Measurements from ENCODE around the gene CHMP2A. TPM values are rescaled to one million over a fixed set of nuclear protein-coding genes. Genes with fewer than 3 reads are reported as not detected.
A peak's percentile ranks its signal among the peaks of the same experiment; 100 is the strongest.

The CHMP2A gene
- total and polyA plus RNA-seq, 2 of the 8 experiments (the other 6 are each of a cell fraction or from before 2014, with no cell fraction given) = 70.0 to 132 TPM

- Histone ChIP-seq H4K91ac (replicated peaks; ENCODE audit: insufficient read length, low read length) (peak overlapping the region; percentile 77), H2AFZ (ENCODE audit: low read length) (no peak overlapping the region), H4K5ac (ENCODE audit: insufficient read length, low read depth, low read length) (no peak overlapping the region), H3K4me2 (ENCODE audit: insufficient read depth in 1 of 2, low read depth in 2 of 2, low read length in 2 of 2) (peak overlapping the region; percentile 69 to 86), H3K27me3 (replicated peaks in 1 of 4; ENCODE audit: control insufficient read depth in 3 of 4, extremely low read depth in 1 of 4, insufficient read depth in 3 of 4, low read length in 3 of 4) (peaks cover 0 to 16% (median 6%) of the 10 kb centered on the region in 4 experiments; a peak in 4 of 7 replicates), H2BK12ac (ENCODE audit: low read depth, low read length) (peak overlapping the region; percentile 75; the same call in 1 of the 2 replicates), H3K79me2 (ENCODE audit: control insufficient read depth in 1 of 2, insufficient read depth in 2 of 2, low read length in 2 of 2) (peaks cover 3 to 7% of the 10 kb centered on the region in 2 experiments), H3K23ac (ENCODE audit: insufficient read length) (no peak overlapping the region), H3K9me3 (ENCODE audit: insufficient read depth in 2 of 2, low read depth in 1 of 2, low read length in 1 of 2) (no peaks in the 10 kb centered on the region), H2BK5ac (ENCODE audit: low read depth, low read length) (peak overlapping the region; percentile 52; the same call in 1 of the 2 replicates), H3K9ac (replicated peaks in 1 of 4; ENCODE audit: extremely low read depth in 1 of 4, low read depth in 3 of 4, low read length in 3 of 4) (peak overlapping the region in 3 of 4 experiments; percentile 42 to 45 (median 42); a peak in 6 of 7 replicates), H3K4ac (replicated peaks; ENCODE audit: insufficient read length, low read depth, low read length) (peak overlapping the region; percentile 94), H2BK15ac (ENCODE audit: low read length) (no peak overlapping the region; the same call in 1 of the 2 replicates), H4K8ac (ENCODE audit: extremely low read depth, insufficient read depth, low read length) (peak overlapping the region; percentile 52; the same call in 1 of the 2 replicates), H3K27ac (ENCODE audit: low read depth, low read length) (no peak overlapping the region), H3K36me3 (ENCODE audit: control insufficient read depth in 2 of 4, insufficient read depth in 4 of 4, low read length in 3 of 4) (peaks cover 0 to 3% (median 1%) of the 10 kb centered on the region in 4 experiments; a peak in 2 of 8 replicates), H3K18ac (ENCODE audit: extremely low read depth, low read length) (peak overlapping the region; percentile 71), H3K56ac (replicated peaks; ENCODE audit: insufficient read length, low read depth, low read length) (no peak overlapping the region), H2BK20ac (ENCODE audit: low read length) (0 out of 2 replicates have a peak overlapping the region, but pooled peaks have one; percentile 61), H3K14ac (ENCODE audit: insufficient read length) (no peak overlapping the region), H3K4me3 (ENCODE audit: extremely low read depth in 1 of 4, insufficient read depth in 2 of 4, low read depth in 3 of 4, low read length in 4 of 4) (peak overlapping the region; percentile 25 to 55 (median 32)), H2BK120ac (replicated peaks; ENCODE audit: low read depth, low read length) (no peak overlapping the region), H4K20me1 (replicated peaks in 1 of 2; ENCODE audit: control insufficient read depth in 1 of 2, insufficient read depth in 2 of 2, low read length in 2 of 2) (peaks cover 0 to 4% of the 10 kb centered on the region in 2 experiments), H3K23me2 (ENCODE audit: low read depth, low read length) (peaks cover 23% of the 10 kb centered on the region), H3K79me1 (ENCODE audit: low read depth, low read length) (no peaks in the 10 kb centered on the region; the same call in 1 of the 2 replicates), H2AK5ac (ENCODE audit: low read depth, low read length) (peak overlapping the region; percentile 84; the same call in 1 of the 2 replicates), H3K4me1 (replicated peaks in 1 of 4; ENCODE audit: control insufficient read depth in 3 of 4, insufficient read depth in 4 of 4, low read length in 3 of 4) (peaks cover 0 to 29% (median 12%) of the 10 kb centered on the region in 4 experiments; a peak in 6 of 7 replicates)
- POLR2A ChIA-PET (ENCODE audit: partially characterized antibody) = interaction anchor here (0.5 to 17.2 kb wide), 9 partner anchors 8 to 57 kb away, joined by 3 to 434 read pairs (median 4); partner anchors contain the start of genes CHMP2A, MZF1, SLC27A5 and TRIM28
- 65% methylated on average over 76 of the region's 107 CpGs; no CpG with 5 or more reads in 1 of the 2 experiments for WGBS, 2 experiments (ENCODE audit: extremely low coverage in 1 of 2, insufficient coverage in 1 of 2, insufficient read length in 1 of 2, insufficient replicate concordance in 2 of 2, low coverage in 1 of 2, low lambda C conversion rate in 2 of 2, missing lambda C conversion rate in 1 of 2)
- DNase-seq (ENCODE audit: low read depth in 1 of 2, low spot score in 2 of 2) (no peak), FAIRE-seq (no peak)
- CTCF ChIA-PET (ENCODE audit: partially characterized antibody) = interaction anchor here (1.1 to 7.3 kb wide), 6 partner anchors 10 to 48 kb away, joined by 3 to 35 read pairs (median 4); partner anchors contain the start of gene ZBTB45
- TF ChIP-seq GABPA (IDR thresholded peaks at IDR 0.05; ENCODE audit: borderline replicate concordance, insufficient read depth, low read length) = peak; percentile 18; the same call in 1 of the 2 replicates
- TF ChIP-seq RXRA (IDR thresholded peaks at IDR 0.05; ENCODE audit: insufficient read depth, low read depth, low read length) = no peak
- TF ChIP-seq, protein P1, sequence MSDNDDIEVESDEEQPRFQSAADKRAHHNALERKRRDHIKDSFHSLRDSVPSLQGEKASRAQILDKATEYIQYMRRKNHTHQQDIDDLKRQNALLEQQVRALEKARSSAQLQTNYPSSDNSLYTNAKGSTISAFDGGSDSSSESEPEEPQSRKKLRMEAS (IDR thresholded peaks at IDR 0.05) = peak; percentile 40
- peak; percentile 23 for TF ChIP-seq KDM4A (IDR thresholded peaks at IDR 0.05; ENCODE audit: low read depth, low read length, severe bottlenecking)
- peak; percentile 69 for TF ChIP-seq E2F6 (IDR thresholded peaks at IDR 0.05)
- peak; percentile 16; the same call in 1 of the 2 replicates for TF ChIP-seq POLR2AphosphoS5 (IDR thresholded peaks at IDR 0.05; ENCODE audit: low read depth, low read length)
- no peak for TF ChIP-seq RFX5 (IDR thresholded peaks at IDR 0.05; ENCODE audit: borderline replicate concordance, low read depth, low read length)
- TF ChIP-seq POLR2A (IDR thresholded peaks at IDR 0.05; ENCODE audit: control extremely low read depth in 1 of 2, low read depth in 2 of 2, low read length in 2 of 2) = peak in 1 of 2 experiments; percentile 48; a peak in 1 of 3 replicates
- peak; percentile 35; the same call in 1 of the 2 replicates for TF ChIP-seq TAF1 (IDR thresholded peaks at IDR 0.05; ENCODE audit: low read depth, low read length)
Measured at GRCh38 chr19:58562122-58563033, 7.5 kb upstream of the CHMP2A start.

Data from H1 (cell line).